ENCODE results near the gene PINLYP. TPM values are rescaled to one million over a fixed set of nuclear protein-coding genes. Genes with fewer than 3 reads are reported as not detected.

PINLYP gene
- total and polyA plus RNA-seq, 8 donors: 0.51 to 7.2 (median 0.85) TPM

GRCh38 chr19:43618921-43619261, 43.3 kb downstream of the PINLYP start:
- 1% methylated on average over 14 of the region's 14 CpGs for WGBS, 2 donors
- ATAC-seq (peak; percentile 7 to 34 (median 26)), DNase-seq (peak in 2 of 6 donors; percentile 13 to 30), FAIRE-seq (no peak)
- Histone ChIP-seq H3K27ac (peak overlapping the region; percentile 90 to 94 (median 91)), H3K4me3 (peak overlapping the region; percentile 69 to 80 (median 70)), H3K9me3 (no peaks in the 10 kb centered on the region), H3K36me3 (no peaks in the 10 kb centered on the region), H3K4me1 (peaks cover 0 to 7% (median 0%) of the 10 kb centered on the region in 3 donors), H3K27me3 (no peaks in the 10 kb centered on the region)
- TF ChIP-seq CTCF (IDR thresholded peaks at IDR 0.05): no peak
- intact Hi-C loops (cut with DNase I): no loop called here

- Histone ChIP-seq H3K36me3 (no peaks in the 10 kb centered on the region), H3K9me3 (no peaks in the 10 kb centered on the region), H3K4me3 (peak within 1 kb of the TSS; percentile 69 to 80 (median 70)), H3K27ac (peak within 1 kb of the TSS; percentile 90 to 94 (median 91)), H3K4me1 (peaks cover 0 to 7% (median 0%) of the 10 kb centered on the region in 3 donors), H3K27me3 (no peaks in the 10 kb centered on the region)
- 0% methylated on average over 80 to 81 of the region's 81 CpGs for WGBS, 2 donors
- FAIRE-seq (no peak), ATAC-seq (peak; percentile 87 to 95 (median 89)), DNase-seq (peak; percentile 76 to 94 (median 82))
- TF ChIP-seq CTCF (IDR thresholded peaks at IDR 0.05): no peak
- intact Hi-C loops (cut with DNase I): no loop called here
These were observed 43.9 kb downstream of the PINLYP start, which contains the start of gene ZNF428 for GRCh38 chr19:43619262-43620060. Gene ZNF428, minus strand, starts transcription at chr19:43619629. Its CDS starts 5,325 bp downstream, at chr19:43614304.

- ATAC-seq (no peak), FAIRE-seq (no peak), DNase-seq (peak in 2 of 6 donors; percentile 88 to 94)
- TF ChIP-seq CTCF (IDR thresholded peaks at IDR 0.05): no peak
- Histone ChIP-seq H3K27me3 (no peaks in the 10 kb centered on the region), H3K27ac (peak overlapping the region; percentile 90 to 94 (median 91)), H3K9me3 (no peaks in the 10 kb centered on the region), H3K4me3 (peak overlapping the region; percentile 69 to 80 (median 70)), H3K4me1 (peaks cover 0 to 7% (median 0%) of the 10 kb centered on the region in 3 donors), H3K36me3 (no peaks in the 10 kb centered on the region)
- intact Hi-C loops (cut with DNase I): no loop called here
- 32 to 41% methylated on average over 23 of the region's 23 CpGs for WGBS, 2 donors
These were observed 44.7 kb downstream of the PINLYP start for GRCh38 chr19:43620061-43621001.

GRCh38 chr19:43622070-43622469, 46.5 kb downstream of the PINLYP start:
- Histone ChIP-seq H3K27ac (no peak overlapping the region), H3K4me3 (no peak overlapping the region), H3K4me1 (peaks cover 0 to 7% (median 0%) of the 10 kb centered on the region in 3 donors), H3K27me3 (no peaks in the 10 kb centered on the region), H3K36me3 (no peaks in the 10 kb centered on the region), H3K9me3 (no peaks in the 10 kb centered on the region)
- ATAC-seq (no peak), FAIRE-seq (no peak), DNase-seq (no peak)
- no peak for TF ChIP-seq CTCF (IDR thresholded peaks at IDR 0.05)
- WGBS, 2 donors: 49 to 59% methylated on average over 4 of the region's 4 CpGs
- intact Hi-C loops (cut with DNase I): no loop called here
